ENCODE data around the gene COQ5. TPM values are rescaled to one million over a fixed set of nuclear protein-coding genes. Genes with fewer than 3 reads are reported as not detected.
A peak's percentile ranks its signal among the peaks of the same experiment; 100 is the strongest.

COQ5 gene
- polyA plus RNA-seq, 1 donor (not counting 4 experiments of a cell fraction or from before 2014, with no cell fraction given) = 38.7 TPM

DNA sequence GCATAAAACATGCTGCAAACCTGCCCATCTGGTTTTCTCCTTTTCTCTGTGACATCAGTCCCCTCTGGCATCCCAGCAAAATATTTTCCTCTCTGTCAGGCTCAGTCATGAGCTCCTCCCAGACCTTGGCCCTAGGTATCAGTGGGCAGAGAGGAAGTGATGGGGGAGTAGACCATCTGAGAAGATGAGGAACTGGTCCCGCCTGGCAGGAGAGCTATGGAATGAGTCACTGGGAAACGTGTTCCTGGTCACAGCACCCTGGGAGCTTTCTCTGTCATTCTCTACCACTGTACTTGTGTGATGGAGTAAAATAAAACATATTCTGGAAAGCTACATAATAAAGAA is 54.4 kb downstream of the COQ5 start:
- dilution Hi-C loops (cut with MboI; ENCODE audit: extremely low pct_ligation_motif_present, low sequenced_read_pairs) = no loop called here
- Histone ChIP-seq H3K27ac (ENCODE audit: control insufficient read depth, insufficient read depth, low read length) (peak overlapping the region; percentile 47), H3K4me2 (ENCODE audit: control insufficient read depth, extremely low read depth, insufficient read depth, low read depth, low read length) (peak overlapping the region; percentile 60), H2AFZ (ENCODE audit: control insufficient read depth, low read length) (no peak overlapping the region), H3K9ac (ENCODE audit: control insufficient read depth, extremely low read depth, insufficient read depth, low read length) (no peak overlapping the region), H4K20me1 (ENCODE audit: control insufficient read depth, extremely low read depth, insufficient read depth, low read length) (no peaks in the 10 kb centered on the region), H3K27me3 (ENCODE audit: control insufficient read depth, extremely low read depth, insufficient read depth, low read length) (no peaks in the 10 kb centered on the region), H3K36me3 (ENCODE audit: control insufficient read depth in 2 of 2, extremely low read depth in 1 of 2, insufficient read depth in 2 of 2, low read length in 2 of 2) (no peaks in the 10 kb centered on the region), H3K79me2 (ENCODE audit: control insufficient read depth, insufficient read depth, low read length) (peaks cover 21% of the 10 kb centered on the region), H3K4me1 (ENCODE audit: control insufficient read depth, extremely low read depth, insufficient read depth, low read length) (peaks cover 26% of the 10 kb centered on the region), H3K4me3 (ENCODE audit: control insufficient read depth in 2 of 3, extremely low read depth in 1 of 3, insufficient read depth in 2 of 3, low read depth in 1 of 3, low read length in 3 of 3) (peak overlapping the region in 1 of 3 experiments; percentile 25), H3K9me3 (ENCODE audit: control insufficient read depth, low read depth, low read length) (no peaks in the 10 kb centered on the region), H3K9me1 (ENCODE audit: control insufficient read depth, extremely low read depth, insufficient read depth, low read length) (no peaks in the 10 kb centered on the region)
- TF ChIP-seq EZH2 (IDR thresholded peaks at IDR 0.05; ENCODE audit: low read length) (no peak), CTCF (optimal IDR thresholded peaks at IDR 0.05 in 1 of 3, IDR thresholded peaks at IDR 0.05 in 1 of 3, conservative IDR thresholded peaks at IDR 0.05 in 1 of 3; ENCODE audit: extremely low read depth in 1 of 3, insufficient read depth in 2 of 3, low read length in 3 of 3) (no peak)
- DNase-seq (ENCODE audit: low read depth, low spot score) (peak; percentile 76), FAIRE-seq (peak; percentile 92)

DNA sequence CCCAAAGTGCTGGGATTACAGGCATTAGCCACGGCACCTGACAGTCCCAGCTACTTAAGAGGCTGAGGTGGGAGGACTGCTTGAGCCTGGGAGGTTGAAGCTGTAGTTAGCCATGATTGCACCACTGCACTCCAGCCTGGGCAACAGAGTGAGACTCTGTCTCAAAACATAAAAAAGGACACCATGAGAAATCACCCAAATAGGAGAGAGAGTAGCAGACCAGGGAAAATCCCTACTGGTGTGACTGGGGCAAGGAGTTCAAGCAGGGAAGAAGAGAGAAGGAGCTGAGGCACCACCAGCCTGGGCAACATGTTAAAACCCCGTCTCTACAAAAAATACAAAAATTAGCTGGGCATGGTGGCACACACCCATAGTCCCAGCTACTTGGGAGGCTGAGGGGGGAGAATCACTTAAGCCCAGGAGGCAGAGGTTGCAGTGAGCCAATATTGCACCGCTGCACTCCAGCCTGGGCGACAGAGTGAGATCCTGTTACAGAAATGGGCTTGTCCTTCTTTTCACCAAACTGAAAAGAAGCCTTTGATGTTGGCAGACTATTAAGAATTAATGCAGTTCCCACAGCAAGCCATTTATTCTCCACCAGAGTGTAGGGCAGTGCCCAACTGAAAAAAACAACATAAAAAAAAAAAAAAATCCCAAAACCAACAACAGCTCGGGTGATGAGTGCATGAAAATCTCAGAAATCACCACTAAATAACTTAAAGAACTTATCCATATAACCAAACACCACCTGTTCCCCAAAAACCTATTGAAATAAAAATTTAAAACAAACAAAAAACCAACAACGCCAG is 54.9 kb downstream of the COQ5 start:
- H3K36me3 ChIP-seq (ENCODE audit: control insufficient read depth in 2 of 2, extremely low read depth in 1 of 2, insufficient read depth in 2 of 2, low read length in 2 of 2) = no peaks in the 10 kb centered on the region
- FAIRE-seq (no peak), DNase-seq (ENCODE audit: low read depth, low spot score) (no peak)
- H3K27me3 ChIP-seq (ENCODE audit: control insufficient read depth, extremely low read depth, insufficient read depth, low read length) = no peaks in the 10 kb centered on the region
- H3K9ac ChIP-seq (ENCODE audit: control insufficient read depth, extremely low read depth, insufficient read depth, low read length) = peak overlapping the region; percentile 28
- H3K4me1 ChIP-seq (ENCODE audit: control insufficient read depth, extremely low read depth, insufficient read depth, low read length) = peaks cover 26% of the 10 kb centered on the region
- TF ChIP-seq EZH2 (IDR thresholded peaks at IDR 0.05; ENCODE audit: low read length) = no peak
- TF ChIP-seq CTCF (optimal IDR thresholded peaks at IDR 0.05 in 1 of 3, IDR thresholded peaks at IDR 0.05 in 1 of 3, conservative IDR thresholded peaks at IDR 0.05 in 1 of 3; ENCODE audit: extremely low read depth in 1 of 3, insufficient read depth in 2 of 3, low read length in 3 of 3) = no peak
- no peaks in the 10 kb centered on the region for H3K9me1 ChIP-seq (ENCODE audit: control insufficient read depth, extremely low read depth, insufficient read depth, low read length)
- H3K9me3 ChIP-seq (ENCODE audit: control insufficient read depth, low read depth, low read length) = no peaks in the 10 kb centered on the region
- dilution Hi-C loops (cut with MboI; ENCODE audit: extremely low pct_ligation_motif_present, low sequenced_read_pairs) = no loop called here
- H3K4me3 ChIP-seq (ENCODE audit: control insufficient read depth in 2 of 3, extremely low read depth in 1 of 3, insufficient read depth in 2 of 3, low read depth in 1 of 3, low read length in 3 of 3) = peak overlapping the region in 1 of 3 experiments; percentile 25
- peak overlapping the region; percentile 60 for H3K4me2 ChIP-seq (ENCODE audit: control insufficient read depth, extremely low read depth, insufficient read depth, low read depth, low read length)
- H3K79me2 ChIP-seq (ENCODE audit: control insufficient read depth, insufficient read depth, low read length) = peaks cover 27% of the 10 kb centered on the region
- H3K27ac ChIP-seq (ENCODE audit: control insufficient read depth, insufficient read depth, low read length) = peak overlapping the region; percentile 47
- no peak overlapping the region for H2AFZ ChIP-seq (ENCODE audit: control insufficient read depth, low read length)
- no peaks in the 10 kb centered on the region for H4K20me1 ChIP-seq (ENCODE audit: control insufficient read depth, extremely low read depth, insufficient read depth, low read length)
